ENCODE results near the gene TBX3. TPM values are rescaled to one million over a fixed set of nuclear protein-coding genes. Genes with fewer than 3 reads are reported as not detected.

TBX3 gene
- total RNA-seq, 2 donors from 2014 or later = 0.81 to 3.5 TPM

DNA sequence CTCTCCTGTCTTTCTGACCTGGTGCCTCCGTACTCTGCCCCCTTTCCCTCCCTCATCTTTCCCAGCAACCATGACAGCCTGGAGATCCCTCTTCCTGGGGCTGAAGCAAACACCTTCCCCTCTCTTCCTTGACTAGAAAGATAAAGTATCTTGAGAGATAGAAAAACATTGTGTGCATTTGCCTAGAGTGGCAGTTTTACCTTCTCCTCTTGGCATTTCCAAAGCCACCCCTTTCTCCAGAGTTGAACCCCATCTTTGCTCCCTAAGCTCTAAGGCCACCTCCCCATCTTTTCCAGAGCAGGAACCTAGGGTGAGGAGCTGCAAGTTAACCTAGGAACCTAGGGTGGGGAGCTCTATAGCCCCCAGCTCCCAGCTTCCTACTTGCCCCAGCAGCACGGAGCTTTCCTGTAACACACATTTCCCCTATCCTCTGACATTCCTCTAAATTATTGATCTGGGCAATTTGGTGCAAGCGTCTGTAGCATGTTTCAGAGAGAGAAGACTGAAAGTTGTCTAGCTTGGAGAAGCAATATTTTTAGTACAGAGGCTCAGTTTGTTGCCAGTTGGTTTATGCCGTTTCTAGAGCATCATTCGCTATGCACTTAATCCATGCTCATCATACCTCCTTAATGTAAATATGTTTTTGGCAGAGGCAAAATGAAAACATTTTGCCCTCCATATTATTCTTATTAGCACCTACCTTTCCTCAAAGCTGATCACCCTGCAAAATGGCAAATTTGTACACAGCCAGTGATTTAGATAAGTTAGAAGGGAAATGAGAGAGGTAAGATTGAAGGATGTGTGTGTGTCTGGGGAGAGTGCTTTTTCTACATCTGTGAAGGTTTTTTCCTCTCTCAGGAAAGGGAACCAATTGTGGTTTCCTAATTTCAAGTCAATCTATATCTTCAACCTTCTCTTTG is 5.4 kb upstream of the TBX3 start:
- peaks cover 0 to 23% of the 10 kb centered on the region in 2 donors for H3K4me1 ChIP-seq (ENCODE audit: control insufficient read depth in 1 of 2, low read depth in 2 of 2)
- TF ChIP-seq, protein P1, sequence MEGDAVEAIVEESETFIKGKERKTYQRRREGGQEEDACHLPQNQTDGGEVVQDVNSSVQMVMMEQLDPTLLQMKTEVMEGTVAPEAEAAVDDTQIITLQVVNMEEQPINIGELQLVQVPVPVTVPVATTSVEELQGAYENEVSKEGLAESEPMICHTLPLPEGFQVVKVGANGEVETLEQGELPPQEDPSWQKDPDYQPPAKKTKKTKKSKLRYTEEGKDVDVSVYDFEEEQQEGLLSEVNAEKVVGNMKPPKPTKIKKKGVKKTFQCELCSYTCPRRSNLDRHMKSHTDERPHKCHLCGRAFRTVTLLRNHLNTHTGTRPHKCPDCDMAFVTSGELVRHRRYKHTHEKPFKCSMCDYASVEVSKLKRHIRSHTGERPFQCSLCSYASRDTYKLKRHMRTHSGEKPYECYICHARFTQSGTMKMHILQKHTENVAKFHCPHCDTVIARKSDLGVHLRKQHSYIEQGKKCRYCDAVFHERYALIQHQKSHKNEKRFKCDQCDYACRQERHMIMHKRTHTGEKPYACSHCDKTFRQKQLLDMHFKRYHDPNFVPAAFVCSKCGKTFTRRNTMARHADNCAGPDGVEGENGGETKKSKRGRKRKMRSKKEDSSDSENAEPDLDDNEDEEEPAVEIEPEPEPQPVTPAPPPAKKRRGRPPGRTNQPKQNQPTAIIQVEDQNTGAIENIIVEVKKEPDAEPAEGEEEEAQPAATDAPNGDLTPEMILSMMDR (IDR thresholded peaks at IDR 0.05) = no peak
- ATAC-seq (ENCODE audit: insufficient number of reproducible peaks, low FRiP score, low read depth) (no peak), DNase-seq (ENCODE audit: low spot score) (no peak)
- H3K27me3 ChIP-seq (replicated peaks; ENCODE audit: insufficient read depth) = peaks cover 33% of the 10 kb centered on the region
- no peak overlapping the region for H3K27ac ChIP-seq
- no peak overlapping the region for H3K4me3 ChIP-seq
- no peaks in the 10 kb centered on the region for H3K9me3 ChIP-seq
- H3K36me3 ChIP-seq = no peaks in the 10 kb centered on the region

DNA sequence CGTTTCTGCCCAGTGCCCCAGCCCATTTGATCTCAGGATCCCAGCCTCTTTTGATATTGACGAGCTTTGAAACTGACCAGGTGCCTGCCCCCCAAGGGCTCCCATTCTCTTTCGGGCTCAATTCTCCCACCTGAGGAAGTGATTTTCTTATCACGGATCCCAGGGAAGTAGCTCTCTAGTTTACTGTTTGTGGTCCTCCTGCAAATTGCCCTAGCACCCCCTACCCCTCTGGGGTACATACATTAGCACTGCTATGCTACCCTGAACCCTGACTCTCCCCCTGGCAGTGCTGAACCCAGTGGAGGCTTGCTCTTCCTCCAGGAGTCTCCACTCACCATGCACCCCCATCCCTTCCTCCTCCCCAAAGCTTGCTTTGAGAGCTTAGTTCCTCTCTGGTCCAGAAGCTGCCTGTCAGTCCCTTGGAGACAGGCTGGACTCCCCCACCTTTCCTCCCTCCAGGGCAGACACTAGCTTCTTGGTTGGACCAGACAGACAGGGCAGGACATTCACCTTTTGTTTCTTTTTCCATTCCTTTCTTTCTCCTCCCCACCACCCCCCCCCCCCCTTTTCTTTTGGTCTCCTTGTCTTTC is 4.4 kb upstream of the TBX3 start:
- Histone ChIP-seq H3K27ac (no peak overlapping the region), H3K9me3 (no peaks in the 10 kb centered on the region), H3K36me3 (no peaks in the 10 kb centered on the region), H3K4me1 (ENCODE audit: control insufficient read depth in 1 of 2, low read depth in 2 of 2) (peaks cover 0 to 23% of the 10 kb centered on the region in 2 donors), H3K4me3 (no peak overlapping the region), H3K27me3 (replicated peaks; ENCODE audit: insufficient read depth) (peaks cover 33% of the 10 kb centered on the region)
- ATAC-seq (ENCODE audit: insufficient number of reproducible peaks, low FRiP score, low read depth) = no peak
- TF ChIP-seq, protein P1 (IDR thresholded peaks at IDR 0.05) = no peak
- DNase-seq (ENCODE audit: low spot score) = no peak

DNA sequence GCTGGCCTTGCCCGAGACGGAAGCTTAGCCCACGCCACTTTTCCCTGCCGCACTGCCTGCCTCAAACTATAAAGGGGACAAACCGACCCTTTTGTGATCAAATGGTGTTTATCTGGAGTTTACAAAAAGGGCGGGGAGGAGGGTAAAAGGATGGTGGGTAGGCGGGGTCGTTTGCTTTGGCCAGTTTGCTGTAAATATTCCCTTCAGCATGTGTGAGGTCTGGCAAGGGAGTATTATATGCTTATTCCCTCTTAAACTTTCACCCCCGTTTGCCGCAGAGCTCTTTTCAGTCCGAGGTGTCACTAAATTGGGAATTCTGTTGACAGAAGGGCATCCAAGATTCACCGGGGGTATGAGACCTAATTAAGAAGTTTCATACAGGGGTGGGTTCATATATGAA is 3.8 kb upstream of the TBX3 start:
- DNase-seq (ENCODE audit: low spot score) = no peak
- no peak for ATAC-seq (ENCODE audit: insufficient number of reproducible peaks, low FRiP score, low read depth)
- Histone ChIP-seq H3K27ac (no peak overlapping the region), H3K4me1 (ENCODE audit: control insufficient read depth in 1 of 2, low read depth in 2 of 2) (peaks cover 2 to 20% of the 10 kb centered on the region in 2 donors), H3K9me3 (no peaks in the 10 kb centered on the region), H3K4me3 (no peak overlapping the region), H3K27me3 (replicated peaks; ENCODE audit: insufficient read depth) (peaks cover 31% of the 10 kb centered on the region), H3K36me3 (no peaks in the 10 kb centered on the region)
- TF ChIP-seq, protein P1 (IDR thresholded peaks at IDR 0.05) = no peak

DNA sequence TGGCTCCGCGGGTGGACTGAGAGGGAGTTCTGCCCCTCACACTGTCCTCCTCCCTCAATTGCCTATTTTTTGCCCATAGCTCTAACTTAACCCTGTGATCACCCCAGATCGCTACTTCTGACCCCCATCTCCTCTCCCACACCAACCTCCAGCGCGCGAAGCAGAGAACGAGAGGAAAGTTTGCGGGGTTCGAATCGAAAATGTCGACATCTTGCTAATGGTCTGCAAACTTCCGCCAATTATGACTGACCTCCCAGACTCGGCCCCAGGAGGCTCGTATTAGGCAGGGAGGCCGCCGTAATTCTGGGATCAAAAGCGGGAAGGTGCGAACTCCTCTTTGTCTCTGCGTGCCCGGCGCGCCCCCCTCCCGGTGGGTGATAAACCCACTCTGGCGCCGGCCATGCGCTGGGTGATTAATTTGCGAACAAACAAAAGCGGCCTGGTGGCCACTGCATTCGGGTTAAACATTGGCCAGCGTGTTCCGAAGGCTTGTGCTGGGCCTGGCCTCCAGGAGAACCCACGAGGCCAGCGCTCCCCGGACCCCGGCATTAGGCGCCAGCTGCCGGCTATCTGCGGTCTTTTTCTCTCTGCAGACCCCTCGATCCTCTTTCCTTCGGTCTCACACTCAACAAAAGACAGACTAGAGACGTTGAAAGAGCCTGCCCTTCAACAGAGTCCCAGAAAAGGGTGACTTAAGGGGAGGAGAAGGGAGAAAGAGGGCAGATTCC is 3.0 kb upstream of the TBX3 start:
- no peak overlapping the region for H3K27ac ChIP-seq
- peaks cover 4 to 12% of the 10 kb centered on the region in 2 donors for H3K4me1 ChIP-seq (ENCODE audit: control insufficient read depth in 1 of 2, low read depth in 2 of 2)
- no peaks in the 10 kb centered on the region for H3K9me3 ChIP-seq
- H3K27me3 ChIP-seq (replicated peaks; ENCODE audit: insufficient read depth) = peaks cover 22% of the 10 kb centered on the region
- TF ChIP-seq, protein P1 (IDR thresholded peaks at IDR 0.05) = no peak
- DNase-seq (ENCODE audit: low spot score) (no peak), ATAC-seq (ENCODE audit: insufficient number of reproducible peaks, low FRiP score, low read depth) (no peak)
- peak overlapping the region; percentile 9 for H3K4me3 ChIP-seq
- no peaks in the 10 kb centered on the region for H3K36me3 ChIP-seq

DNA sequence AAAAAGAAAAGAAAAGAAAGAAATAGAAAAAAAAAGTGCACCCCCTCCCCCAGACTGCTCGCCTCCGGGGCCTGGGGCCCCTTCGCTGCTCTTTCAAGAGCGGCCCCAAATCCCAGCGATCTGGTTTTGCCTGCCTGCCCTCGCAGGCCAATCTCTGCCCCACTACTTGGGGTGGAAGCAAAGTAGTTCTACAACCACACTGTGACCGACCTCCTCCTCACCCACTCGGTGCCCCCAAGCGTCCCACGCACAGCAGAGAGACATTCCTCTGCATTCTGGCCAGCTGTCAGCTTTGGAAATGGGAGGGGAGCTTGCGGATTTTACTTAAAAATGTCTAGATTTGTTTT is 2.4 kb upstream of the TBX3 start:
- Histone ChIP-seq H3K27me3 (replicated peaks; ENCODE audit: insufficient read depth) (peaks cover 20% of the 10 kb centered on the region), H3K27ac (no peak overlapping the region)

More for the DNA sequence above, 2.4 kb upstream of the TBX3 start:
- ATAC-seq (ENCODE audit: insufficient number of reproducible peaks, low FRiP score, low read depth) (no peak), DNase-seq (ENCODE audit: low spot score) (no peak)
- Histone ChIP-seq H3K9me3 (no peaks in the 10 kb centered on the region), H3K4me1 (ENCODE audit: control insufficient read depth in 1 of 2, low read depth in 2 of 2) (peaks cover 4 to 11% of the 10 kb centered on the region in 2 donors), H3K36me3 (no peaks in the 10 kb centered on the region), H3K4me3 (no peak overlapping the region)
- TF ChIP-seq, protein P1 (IDR thresholded peaks at IDR 0.05) = no peak

Data from thoracic aorta (tissue), 2 donors.